H4 (cell line): ENCODE data around the gene TP53RK. TPM values are rescaled to one million over a fixed set of nuclear protein-coding genes. Genes with fewer than 3 reads are reported as not detected.

Experiments used
- DNase-seq: peaks from one replicate; pipeline ENCODE4 v3.0.0-alpha.2; 2015; ENCODE audit warnings: low spot score
- total RNA-seq: library from RNA; depleted of rRNA; stranded (reverse); fragments of >200 nt; shearing (Covaris generic); gene quantifications from 2 replicates; pipeline ENCODE4 v1.2.3, GENCODE V29; 2014; rRNA removed

TP53RK gene
- total RNA-seq, 1 experiment from 2014 or later: 15.7 TPM

DNA sequence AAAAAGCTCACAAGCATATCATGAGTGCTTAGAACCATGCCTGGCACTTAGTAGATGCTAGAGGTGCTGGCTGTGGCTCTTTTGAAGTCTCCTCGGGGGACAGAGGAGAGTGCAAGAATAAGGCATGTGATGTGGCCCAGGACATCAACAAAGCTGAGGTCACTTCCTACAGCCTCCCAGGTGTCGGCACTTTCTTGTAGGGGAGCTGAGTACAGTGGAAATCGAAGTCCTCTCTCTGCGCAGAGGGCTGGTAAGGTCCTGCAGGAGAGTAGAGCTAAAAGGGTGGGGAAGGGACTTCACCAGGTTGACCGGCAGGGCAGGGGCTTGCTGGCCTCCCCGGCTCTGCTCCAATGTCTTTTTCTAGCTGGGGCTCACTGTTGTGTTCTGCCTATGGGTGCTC lies 49.2 kb downstream of the TP53RK start:
- DNase-seq: no peak

GRCh38 chr20:46639587-46639986 lies 49.7 kb downstream of the TP53RK start:
- no peak for DNase-seq

DNA sequence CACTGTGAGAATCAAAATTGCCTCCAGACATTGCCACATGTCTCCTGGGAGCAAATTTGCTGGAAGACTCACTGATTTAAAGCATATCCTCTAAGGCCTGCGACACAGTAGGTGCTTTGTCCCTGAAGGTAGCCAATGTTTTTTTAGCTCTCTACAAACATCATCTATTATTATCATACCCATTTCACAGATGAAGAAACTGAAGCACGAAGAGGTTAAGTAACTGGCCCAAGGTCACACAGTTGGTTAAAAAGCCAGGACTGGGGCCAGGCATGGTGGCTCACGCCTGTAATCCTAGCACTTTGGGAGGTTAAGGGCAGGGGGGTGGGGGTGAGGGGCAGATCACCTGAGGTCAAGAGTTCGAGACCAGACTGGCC lies 50.4 kb downstream of the TP53RK start:
- no peak for DNase-seq

DNA sequence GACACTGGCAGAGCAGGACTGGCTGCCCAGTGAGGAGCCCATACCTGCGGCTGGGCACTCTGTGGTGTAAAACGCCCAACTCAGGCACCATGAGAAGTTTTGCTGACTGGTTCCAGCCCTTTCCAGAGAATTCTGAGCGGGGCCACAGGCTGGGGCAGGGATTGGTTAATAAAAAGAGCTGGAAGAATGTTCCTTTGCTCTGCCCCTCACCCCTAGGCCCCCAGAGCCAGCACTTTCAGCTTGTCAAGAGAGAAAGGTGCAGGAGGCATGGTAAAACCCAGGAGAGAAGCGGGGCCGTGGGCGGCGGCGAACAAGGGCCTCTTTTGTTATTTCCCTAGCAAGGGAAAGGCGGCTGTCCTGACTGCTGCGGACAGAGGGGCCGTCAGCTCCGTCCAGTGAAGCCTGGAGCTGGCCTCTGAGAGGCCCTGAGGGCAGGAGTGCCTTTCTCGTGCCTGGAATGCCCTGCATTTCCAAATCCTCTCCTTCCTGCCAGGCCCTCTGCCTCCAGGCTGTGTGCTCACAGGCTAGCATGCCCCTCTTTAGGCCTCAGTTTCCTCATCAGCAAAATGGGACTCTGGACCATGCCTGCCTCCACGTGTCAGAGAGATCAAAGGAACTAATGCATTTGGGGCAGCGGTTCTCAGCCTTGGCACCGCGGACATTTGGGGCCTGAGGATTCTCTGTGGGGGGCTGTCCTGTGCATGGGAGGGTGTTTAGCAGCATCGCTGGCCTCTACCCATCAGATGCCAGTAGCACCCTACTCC lies 50.9 kb downstream of the TP53RK start:
- no peak for DNase-seq

DNA sequence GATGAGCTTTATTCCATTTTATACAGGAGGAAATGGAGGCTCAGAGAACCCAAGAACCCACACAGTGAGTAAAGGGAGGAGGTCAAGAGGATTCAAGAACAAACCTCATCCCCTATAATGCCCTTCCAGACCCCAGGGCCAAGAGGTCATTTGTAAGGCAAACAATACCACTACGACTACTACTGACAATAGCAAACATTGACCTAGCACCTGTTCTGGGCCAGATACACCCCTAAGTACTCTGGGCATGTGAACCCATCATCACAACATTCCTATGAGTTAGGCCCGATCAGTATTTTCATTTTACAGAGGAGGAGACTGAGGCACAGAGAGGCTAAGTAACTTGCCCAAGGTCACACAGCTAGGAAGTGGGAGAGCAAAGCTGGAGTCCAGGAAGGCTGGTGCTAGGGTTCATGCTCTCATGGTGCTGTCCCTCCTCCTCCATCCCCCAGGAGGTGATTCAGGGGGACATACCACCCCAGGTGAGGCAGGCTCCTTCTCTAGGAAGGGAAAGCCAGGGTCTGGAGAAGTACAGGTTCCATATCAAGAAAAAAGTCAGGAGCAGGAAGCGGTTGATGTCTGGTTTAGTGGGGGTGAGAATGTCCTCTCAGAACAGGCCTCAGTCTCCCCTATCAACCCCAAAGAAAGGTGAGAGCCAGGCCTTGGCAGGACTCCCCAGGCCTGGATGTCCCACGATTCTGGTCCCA lies 51.7 kb downstream of the TP53RK start:
- DNase-seq: no peak

DNA sequence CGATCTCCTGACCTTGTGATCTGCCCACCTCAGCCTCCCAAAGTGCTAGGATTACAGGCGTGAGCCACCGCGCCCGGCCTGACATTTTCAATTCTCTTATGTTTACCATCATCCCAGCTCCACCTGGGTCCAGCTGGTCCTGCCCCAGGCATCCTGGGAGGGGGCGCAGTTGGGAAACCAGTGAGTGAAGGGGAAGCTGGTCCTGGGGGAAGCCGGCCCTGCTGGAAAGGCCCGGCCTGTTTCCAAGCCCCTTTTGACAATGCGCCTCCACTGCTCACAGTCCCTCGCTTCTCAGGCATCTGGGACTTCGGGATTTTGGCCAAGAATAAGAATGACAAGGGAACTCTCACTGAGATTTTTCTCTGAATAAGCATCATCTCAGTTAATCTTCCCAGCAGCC lies 52.2 kb downstream of the TP53RK start:
- no peak for DNase-seq

DNA sequence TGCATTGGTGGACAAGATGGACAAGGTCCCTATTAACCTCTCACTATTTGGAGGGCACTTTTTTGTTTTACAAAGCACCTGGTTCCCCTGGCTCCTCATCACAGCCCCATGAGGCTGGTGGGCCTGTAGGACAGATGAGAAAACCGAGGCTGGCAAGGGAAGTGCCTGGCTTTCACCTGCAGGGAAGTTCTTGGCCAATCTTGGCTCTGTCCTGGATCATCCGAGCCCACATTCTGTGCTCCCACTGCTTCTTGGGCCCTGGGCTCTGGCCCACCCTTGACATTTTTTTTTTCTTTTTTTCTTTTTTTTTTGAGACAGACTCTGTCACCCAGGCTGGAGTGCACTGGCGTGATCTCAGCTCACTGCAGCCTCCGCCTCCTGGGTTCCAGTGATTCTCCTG lies 52.7 kb downstream of the TP53RK start:
- no peak for DNase-seq

- no peak for DNase-seq
Measured at GRCh38 chr20:46635514-46636136, 53.6 kb downstream of the TP53RK start.

- no peak for DNase-seq
Measured at GRCh38 chr20:46634528-46634927, 54.7 kb downstream of the TP53RK start.

Other genes starting within 250 kb of the TP53RK start
- 0.14 TPM in 1 of 2 replicates, not detected in the other for gene ZNF334, start 175.9 kb downstream of the TP53RK start, total RNA-seq
- not detected in 2 replicates for gene OCSTAMP, start 138.8 kb downstream of the TP53RK start, total RNA-seq
- gene SLC13A3, start 38.0 kb downstream of the TP53RK start, total RNA-seq: 0.12 TPM in 1 of 2 replicates, not detected in the other
- gene SLC2A10, start 20.2 kb upstream of the TP53RK start, total RNA-seq: 3.2 and 3.9 TPM in 2 replicates
- 0.14 and 0.60 TPM in 2 replicates for gene EYA2, start 205.4 kb upstream of the TP53RK start, total RNA-seq